Caco-2 (cell line): ENCODE data around the gene GPR63. TPM values are rescaled to one million over a fixed set of nuclear protein-coding genes. Genes with fewer than 3 reads are reported as not detected.

Source experiments
- BruUV-seq: library from RNA; stranded (reverse); fragments of 400-500 nt; replicated peaks from 2 replicates; lab custom pipeline; 2021; lab: Mats Ljungman, UMichigan
- CTCF ChIA-PET: fragments of 300-600 bp; sonication (Branson Sonifier 250); formaldehyde crosslinking; loops from one replicate; lab custom pipeline; 2022; ENCODE audit warnings: antibody characterized with exemption; lab: Charles Lee
- POLR2A ChIA-PET: fragments of 300-600 bp; sonication (Branson Sonifier 250); formaldehyde crosslinking; loops from one replicate; lab custom pipeline; 2022; ENCODE audit warnings: antibody characterized with exemption; lab: Charles Lee
- DNase-seq, 2 experiments: peaks; one replicate each; pipeline versions ENCODE4 v3.0.0 to v3.0.0-alpha.2; 2020 to 2022
- H3K27me3 ChIP-seq: replicated peaks from 2 replicates; pipeline ENCODE4 v1.6.0; 2011; ENCODE audit warnings: low read length; ENCODE audit not compliant: control insufficient read depth, insufficient read depth
- H3K36me3 ChIP-seq: 2 replicates; pipeline ENCODE4 v1.5.1; 2011; ENCODE audit warnings: low read length; ENCODE audit not compliant: control insufficient read depth, insufficient read depth
- H3K4me1 ChIP-seq: fragments of 250-450 bp; sonication (Bioruptor Pico); 2 replicates; pipeline ENCODE4 v1.5.1; 2020; ENCODE audit warnings: mild to moderate bottlenecking
- H3K4me3 ChIP-seq: 2 replicates; pipeline ENCODE4 v1.5.1; 2011; ENCODE audit warnings: low read depth, mild to moderate bottlenecking, control low read depth, low read length
- H3K9me3 ChIP-seq: fragments of 250-450 bp; sonication (Bioruptor Pico); 2 replicates; pipeline ENCODE4 v1.5.1; 2020; ENCODE audit warnings: mild to moderate bottlenecking, moderate library complexity
- H3K27ac Mint-ChIP-seq: one replicate; pipeline ENCODE4 v1.8.0; 2022; ENCODE audit warnings: mixed read lengths; ENCODE audit not compliant: unreplicated experiment
- H3K27me3 Mint-ChIP-seq: one replicate; pipeline ENCODE4 v1.8.0; 2022; ENCODE audit warnings: mixed read lengths; ENCODE audit not compliant: insufficient read depth, unreplicated experiment
- H3K36me3 Mint-ChIP-seq: one replicate; pipeline ENCODE4 v1.8.0; 2022; ENCODE audit warnings: mild to moderate bottlenecking, mixed read lengths; ENCODE audit not compliant: insufficient read depth, unreplicated experiment
- H3K4me1 Mint-ChIP-seq: one replicate; pipeline ENCODE4 v1.8.0; 2022; ENCODE audit warnings: low read depth, mixed read lengths; ENCODE audit not compliant: unreplicated experiment
- H3K4me3 Mint-ChIP-seq: one replicate; pipeline ENCODE4 v1.8.0; 2022; ENCODE audit warnings: mild to moderate bottlenecking, moderate library complexity, mixed read lengths; ENCODE audit not compliant: unreplicated experiment
- H3K9me3 Mint-ChIP-seq: one replicate; pipeline ENCODE4 v1.8.0; 2022; ENCODE audit warnings: mixed read lengths; ENCODE audit not compliant: unreplicated experiment
- intact Hi-C: fragments of 100-400 bp; cut with micrococcal nuclease; formaldehyde crosslinking; loops from one replicate; pipeline ENCODE4 v1.10.0; 2022; ENCODE audit not compliant: unreplicated experiment
- total RNA-seq: library from RNA; stranded (reverse); gene quantifications from 2 replicates; pipeline ENCODE4 v1.2.3, GENCODE V29; 2022
- TF ChIP-seq, protein P1 (sequence below), 2 experiments: fragments of 200-600 bp in 1 of 2; IDR thresholded peaks; 1 replicate in 1 of 2; 2 replicates in 1 of 2; pipeline versions ENCODE4 v1.5.1 to v1.8.0; 2011 to 2022; ENCODE audit warnings: antibody characterized with exemption in 1 of 2, control low read depth in 1 of 2, inconsistent platforms in 1 of 2, low read depth in 1 of 2, low read length in 1 of 2, mild to moderate bottlenecking in 1 of 2, moderate library complexity in 1 of 2; ENCODE audit not compliant: insufficient read depth in 1 of 2, severe bottlenecking in 1 of 2, unreplicated experiment in 1 of 2

GPR63 gene
- total RNA-seq, 1 experiment from 2014 or later, result 0.11 TPM

DNA sequence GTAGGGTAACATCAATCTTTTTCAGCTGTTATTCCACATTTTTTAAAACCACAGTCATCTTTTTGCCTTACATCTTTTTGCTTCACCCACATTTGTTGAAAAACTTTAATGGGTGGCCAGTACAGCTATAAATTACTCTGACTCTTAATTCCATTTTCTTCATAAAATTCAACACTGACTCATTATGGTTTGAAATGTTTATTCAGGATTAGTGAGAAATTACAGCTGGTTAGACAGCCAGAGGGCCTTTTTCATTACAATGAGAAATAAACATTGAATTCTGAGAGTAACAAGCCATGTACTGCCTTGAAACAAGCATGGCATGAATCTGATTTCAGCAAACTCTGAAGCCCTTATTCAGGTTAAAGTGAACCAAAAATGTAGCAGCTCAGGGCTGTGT, 40.9 kb upstream of the GPR63 start:
- ChIA-PET POLR2A (no interaction called here), CTCF (no interaction called here)
- no peaks in the 10 kb centered on the region for H3K4me1 ChIP-seq
- H3K36me3 ChIP-seq, result no peaks in the 10 kb centered on the region
- Mint-ChIP-seq H3K27ac (no peak overlapping the region), H3K27me3 (no peaks in the 10 kb centered on the region), H3K4me1 (no peaks in the 10 kb centered on the region), H3K4me3 (no peak overlapping the region), H3K36me3 (no peaks in the 10 kb centered on the region), H3K9me3 (no peaks in the 10 kb centered on the region)
- TF ChIP-seq, protein P1, sequence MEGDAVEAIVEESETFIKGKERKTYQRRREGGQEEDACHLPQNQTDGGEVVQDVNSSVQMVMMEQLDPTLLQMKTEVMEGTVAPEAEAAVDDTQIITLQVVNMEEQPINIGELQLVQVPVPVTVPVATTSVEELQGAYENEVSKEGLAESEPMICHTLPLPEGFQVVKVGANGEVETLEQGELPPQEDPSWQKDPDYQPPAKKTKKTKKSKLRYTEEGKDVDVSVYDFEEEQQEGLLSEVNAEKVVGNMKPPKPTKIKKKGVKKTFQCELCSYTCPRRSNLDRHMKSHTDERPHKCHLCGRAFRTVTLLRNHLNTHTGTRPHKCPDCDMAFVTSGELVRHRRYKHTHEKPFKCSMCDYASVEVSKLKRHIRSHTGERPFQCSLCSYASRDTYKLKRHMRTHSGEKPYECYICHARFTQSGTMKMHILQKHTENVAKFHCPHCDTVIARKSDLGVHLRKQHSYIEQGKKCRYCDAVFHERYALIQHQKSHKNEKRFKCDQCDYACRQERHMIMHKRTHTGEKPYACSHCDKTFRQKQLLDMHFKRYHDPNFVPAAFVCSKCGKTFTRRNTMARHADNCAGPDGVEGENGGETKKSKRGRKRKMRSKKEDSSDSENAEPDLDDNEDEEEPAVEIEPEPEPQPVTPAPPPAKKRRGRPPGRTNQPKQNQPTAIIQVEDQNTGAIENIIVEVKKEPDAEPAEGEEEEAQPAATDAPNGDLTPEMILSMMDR (IDR thresholded peaks at IDR 0.05; ENCODE audit: insufficient read depth in 1 of 2, low read depth in 1 of 2, low read length in 1 of 2, severe bottlenecking in 1 of 2, unreplicated experiment in 1 of 2), result no peak
- H3K4me3 ChIP-seq, result no peak overlapping the region
- BruUV-seq, result no TSS peak
- H3K27me3 ChIP-seq, result no peaks in the 10 kb centered on the region
- H3K9me3 ChIP-seq, result no peaks in the 10 kb centered on the region
- intact Hi-C loops, result no loop called here
- no peak for DNase-seq

DNA sequence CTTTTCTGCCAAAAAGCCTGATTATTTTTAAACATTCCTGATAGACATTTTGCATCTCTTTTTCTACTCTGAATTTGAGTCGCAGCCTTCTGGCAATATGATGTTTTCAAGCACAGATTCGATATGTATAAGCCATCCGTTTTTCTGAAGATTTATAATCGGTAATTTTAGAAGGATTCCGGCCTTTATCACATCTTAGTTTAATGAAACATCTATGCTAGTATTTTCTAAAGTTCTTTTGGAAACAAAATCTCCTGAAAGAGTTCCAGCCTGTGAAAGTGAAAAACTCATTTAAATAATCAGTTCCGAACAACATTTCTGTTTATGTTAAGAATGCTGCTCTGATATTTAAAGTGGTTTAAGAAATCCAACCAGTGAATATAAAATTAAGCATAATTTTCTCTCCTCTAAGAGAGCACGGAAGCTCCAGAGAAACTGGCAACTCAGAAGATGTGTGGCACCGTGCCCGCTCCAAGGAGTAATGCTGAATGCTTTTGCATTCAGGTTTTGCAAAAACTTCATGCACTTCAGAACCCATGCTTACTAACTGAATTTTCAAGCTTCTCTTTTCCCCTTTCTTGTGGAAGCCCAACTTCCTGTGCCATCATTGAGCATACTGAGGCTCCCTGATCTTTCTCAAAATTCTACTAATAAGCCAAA, 39.7 kb upstream of the GPR63 start:
- ChIA-PET POLR2A (no interaction called here), CTCF (no interaction called here)
- Mint-ChIP-seq H3K36me3 (no peaks in the 10 kb centered on the region), H3K27me3 (peaks cover 1% of the 10 kb centered on the region), H3K4me1 (no peaks in the 10 kb centered on the region), H3K9me3 (no peaks in the 10 kb centered on the region), H3K4me3 (no peak overlapping the region), H3K27ac (no peak overlapping the region)
- H3K4me1 ChIP-seq, result no peaks in the 10 kb centered on the region
- no TSS peak for BruUV-seq
- TF ChIP-seq, protein P1 (IDR thresholded peaks at IDR 0.05; ENCODE audit: insufficient read depth in 1 of 2, low read depth in 1 of 2, low read length in 1 of 2, severe bottlenecking in 1 of 2, unreplicated experiment in 1 of 2), result no peak
- H3K36me3 ChIP-seq, result no peaks in the 10 kb centered on the region
- intact Hi-C loops, result no loop called here
- no peaks in the 10 kb centered on the region for H3K9me3 ChIP-seq
- H3K27me3 ChIP-seq, result no peaks in the 10 kb centered on the region
- no peak overlapping the region for H3K4me3 ChIP-seq
- DNase-seq, result no peak

DNA sequence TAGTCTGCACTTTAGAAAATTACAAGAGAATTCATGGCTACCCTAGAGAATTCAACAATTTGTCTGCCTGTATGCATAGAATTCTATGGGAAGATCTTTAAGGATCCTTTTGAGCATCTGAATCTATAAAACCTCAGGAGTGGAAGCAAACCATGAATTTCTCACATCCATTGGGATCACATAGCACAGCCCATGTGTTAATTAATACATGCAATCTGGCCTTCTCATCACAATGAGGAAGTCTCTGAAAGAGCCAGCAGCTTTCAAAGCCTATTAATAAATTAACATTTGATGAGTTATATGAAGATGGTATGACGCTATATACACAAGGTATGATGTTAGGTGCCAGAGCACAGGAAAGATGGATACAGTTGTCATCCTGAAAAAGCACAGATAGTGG, 35.7 kb upstream of the GPR63 start:
- Histone ChIP-seq H3K4me1 (no peaks in the 10 kb centered on the region), H3K27me3 (no peaks in the 10 kb centered on the region), H3K36me3 (no peaks in the 10 kb centered on the region), H3K4me3 (no peak overlapping the region), H3K9me3 (no peaks in the 10 kb centered on the region)
- Mint-ChIP-seq H3K27me3 (peaks cover 2% of the 10 kb centered on the region), H3K4me3 (no peak overlapping the region), H3K9me3 (no peaks in the 10 kb centered on the region), H3K4me1 (no peaks in the 10 kb centered on the region), H3K27ac (no peak overlapping the region), H3K36me3 (no peaks in the 10 kb centered on the region)
- no peak for DNase-seq
- TF ChIP-seq, protein P1 (IDR thresholded peaks at IDR 0.05; ENCODE audit: insufficient read depth in 1 of 2, low read depth in 1 of 2, low read length in 1 of 2, severe bottlenecking in 1 of 2, unreplicated experiment in 1 of 2), result no peak
- intact Hi-C loops, result no loop called here
- CTCF ChIA-PET, result no interaction called here
- BruUV-seq, result no TSS peak
- POLR2A ChIA-PET, result no interaction called here
